Measurements from ENCODE around the gene CSPG5.

The CSPG5 gene

DNA sequence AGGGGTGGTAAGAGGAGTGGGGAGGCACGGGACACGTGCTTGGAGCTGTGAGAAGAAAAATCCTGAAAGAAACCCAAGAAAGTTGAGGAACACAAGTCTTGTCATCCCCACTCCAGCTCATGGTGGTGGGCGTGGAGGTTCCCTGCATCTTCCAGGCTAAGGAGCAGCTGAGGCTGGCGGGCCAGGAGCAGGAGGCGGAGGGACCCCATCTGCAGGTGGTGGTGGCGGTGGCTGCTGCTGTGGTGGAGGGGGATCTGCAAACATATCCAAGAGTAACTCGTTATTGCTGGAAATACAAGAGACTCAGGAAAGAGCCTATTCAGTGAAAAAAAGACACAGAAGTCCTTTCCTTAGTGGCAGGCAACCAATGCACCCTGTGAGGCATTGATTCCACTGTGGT lies 9.4 kb upstream of the CSPG5 start:
- DNase-seq (no peak), ATAC-seq (no peak)

GRCh38 chr3:47586746-47587145 lies 8.1 kb upstream of the CSPG5 start:
- DNase-seq (no peak), ATAC-seq (no peak)

DNA sequence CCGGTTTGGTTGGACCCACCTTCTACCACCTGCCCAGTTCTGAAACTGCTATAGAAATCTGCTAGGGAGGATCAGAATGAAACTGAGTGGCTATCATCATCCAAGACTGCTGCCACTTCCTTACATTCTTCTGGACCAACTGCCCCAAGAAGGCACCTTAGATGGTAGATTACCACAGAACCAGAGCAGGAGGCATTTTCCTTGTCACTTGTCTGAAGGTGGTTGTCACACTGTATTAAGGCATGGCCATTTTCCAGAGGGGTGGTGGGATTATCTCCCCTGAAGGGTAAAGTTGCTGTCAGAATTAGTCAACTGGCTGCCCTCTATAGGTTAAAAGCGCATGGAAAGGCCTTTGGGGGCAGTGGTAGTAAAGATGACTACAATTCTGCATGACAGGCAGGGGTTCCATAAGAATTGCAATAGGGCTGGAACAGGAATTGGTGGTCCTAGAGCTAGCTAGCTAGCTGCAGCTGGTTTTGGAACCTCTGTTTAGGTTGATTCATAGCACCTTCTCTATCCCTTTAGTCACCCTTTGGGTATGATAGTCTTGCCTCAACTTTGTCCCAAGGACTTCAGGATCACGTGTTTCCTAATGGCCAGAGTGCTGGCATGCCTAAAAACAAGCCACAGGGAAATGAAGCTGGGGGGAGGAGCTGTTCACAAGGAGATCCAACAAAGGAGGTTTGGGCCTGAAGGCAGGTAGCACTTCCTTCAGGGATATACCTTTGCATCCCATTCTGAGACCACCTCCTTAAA lies 4.8 kb upstream of the CSPG5 start:
- ATAC-seq (no peak), DNase-seq (no peak)

GRCh38 chr3:47581835-47582234 lies 3.2 kb upstream of the CSPG5 start:
- no peak for ATAC-seq

GRCh38 chr3:47581422-47581821 lies 2.8 kb upstream of the CSPG5 start:
- ATAC-seq (no peak), DNase-seq (no peak)

More at GRCh38 chr3:47581835-47582234, 3.2 kb upstream of the CSPG5 start:
- no peak for DNase-seq

DNA sequence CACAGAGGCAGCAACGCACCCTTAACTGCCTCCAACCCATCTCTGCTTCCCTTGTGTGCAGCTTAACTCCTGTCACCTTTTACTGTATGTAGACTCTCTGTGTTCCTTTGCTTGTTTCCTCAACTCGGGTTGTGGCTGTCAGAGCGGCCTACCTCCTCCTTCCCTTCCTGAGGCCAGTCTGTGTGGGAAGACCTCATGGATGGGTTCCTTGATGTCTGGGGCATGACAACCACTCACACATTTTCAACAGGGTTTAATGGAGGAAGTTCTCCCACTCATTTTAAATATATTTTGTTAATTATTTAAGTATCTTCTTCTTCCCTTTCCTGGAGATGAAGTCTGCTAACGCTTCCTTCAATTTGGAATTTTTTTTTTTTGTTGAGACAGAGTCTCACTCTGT lies 1.8 kb upstream of the CSPG5 start:
- DNase-seq (no peak), ATAC-seq (no peak)

DNA sequence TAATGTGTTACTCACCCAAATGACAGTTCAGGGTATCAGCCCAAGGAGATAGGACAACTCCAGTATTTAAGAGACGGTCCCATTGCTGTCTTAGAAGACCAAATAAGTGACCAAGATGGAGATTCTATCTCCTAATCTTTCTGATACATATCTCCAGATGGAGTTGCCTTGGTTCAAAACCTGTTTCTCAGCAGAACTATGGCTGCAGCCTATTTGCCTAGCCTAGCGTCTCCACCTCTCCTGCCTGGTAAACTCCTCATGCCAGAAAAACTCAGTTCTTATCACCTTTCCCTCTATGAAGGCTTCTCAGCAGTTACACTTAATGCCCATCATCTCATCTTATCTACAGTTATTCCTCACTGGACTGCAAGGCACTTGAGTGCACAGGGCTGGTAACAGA lies 1.2 kb upstream of the CSPG5 start:
- ATAC-seq: no peak
- no peak for DNase-seq

DNA sequence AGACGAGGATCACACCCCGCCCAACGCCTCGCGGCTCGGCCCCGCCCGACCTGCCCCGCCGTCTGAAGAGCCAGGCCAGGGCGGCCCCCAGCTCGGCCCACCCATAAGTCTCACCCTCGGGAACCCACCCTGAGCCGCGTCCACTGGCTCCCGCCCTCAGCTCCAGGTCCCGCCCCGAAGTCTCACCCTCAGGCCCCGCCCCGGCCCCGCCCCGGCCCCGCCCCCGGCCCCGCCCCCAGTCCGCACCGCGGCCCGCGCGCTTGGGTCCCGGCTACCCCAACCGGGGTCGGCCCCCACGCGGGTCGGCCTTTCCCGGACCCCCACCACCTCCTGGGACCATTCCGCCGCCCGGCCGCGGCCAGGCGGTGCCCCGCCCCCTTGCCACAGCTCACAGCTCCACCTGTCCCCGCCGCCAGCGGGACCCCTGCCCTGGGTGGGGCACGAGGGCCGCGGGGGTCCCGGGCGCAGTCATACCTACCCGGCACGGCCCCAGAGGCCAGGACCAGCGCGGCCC lies 489 bp downstream of the CSPG5 start:
- ATAC-seq (peak; percentile 70), DNase-seq (peak; percentile 50)

DNA sequence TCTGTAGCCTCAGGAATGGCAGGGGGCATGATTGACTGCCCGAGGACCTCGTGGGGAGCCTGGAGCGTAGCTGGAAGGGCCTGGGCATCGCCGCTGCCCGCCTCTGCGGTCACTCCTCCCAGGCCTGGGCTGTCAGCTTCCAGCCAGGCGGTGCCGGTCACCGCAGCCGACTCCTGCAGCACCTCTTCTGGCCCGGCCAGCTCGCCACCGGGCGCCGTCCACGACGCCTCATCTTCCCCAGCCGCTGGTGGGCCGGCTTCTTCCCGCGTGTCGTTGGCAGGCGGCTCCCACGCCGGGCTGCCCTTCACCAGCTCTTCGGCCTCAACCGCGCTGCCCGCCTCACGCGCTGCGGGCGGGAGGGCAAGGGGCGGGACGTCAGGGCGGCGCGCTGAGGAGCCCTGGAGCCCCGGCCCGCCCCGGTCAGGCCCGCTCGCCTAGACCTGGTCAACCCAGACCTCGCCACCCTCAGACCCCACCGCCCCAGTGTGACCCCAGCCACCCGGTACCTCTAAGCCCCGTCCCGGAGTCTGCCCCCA lies 1.0 kb downstream of the CSPG5 start:
- no peak for DNase-seq
- peak; percentile 19 for ATAC-seq

- DNase-seq (no peak), ATAC-seq (no peak)
Measured at GRCh38 chr3:47573190-47574172, 5.2 kb downstream of the CSPG5 start.

- DNase-seq: no peak
- no peak for ATAC-seq
Measured at GRCh38 chr3:47571391-47572175, 7.1 kb downstream of the CSPG5 start.

DNA sequence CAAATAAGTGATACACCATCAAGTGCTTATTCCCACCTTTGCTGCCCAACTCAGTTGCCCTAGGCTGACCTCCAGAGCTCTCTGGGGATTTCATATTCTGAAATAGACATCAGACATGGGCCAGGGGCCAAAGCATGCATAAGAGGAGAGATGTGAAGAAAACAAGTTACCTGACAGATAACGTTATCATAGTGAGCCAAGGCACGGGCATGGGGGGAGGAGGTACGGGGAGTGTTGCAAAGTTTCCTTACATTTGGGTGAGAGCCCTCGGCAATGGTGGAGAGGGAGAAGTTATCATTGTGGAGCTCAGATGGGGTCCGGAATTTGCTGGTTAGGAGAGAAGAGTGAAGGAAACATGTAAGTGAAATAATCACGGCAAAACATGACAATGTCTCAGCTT lies 9.8 kb downstream of the CSPG5 start:
- DNase-seq (no peak), ATAC-seq (no peak)

DNA sequence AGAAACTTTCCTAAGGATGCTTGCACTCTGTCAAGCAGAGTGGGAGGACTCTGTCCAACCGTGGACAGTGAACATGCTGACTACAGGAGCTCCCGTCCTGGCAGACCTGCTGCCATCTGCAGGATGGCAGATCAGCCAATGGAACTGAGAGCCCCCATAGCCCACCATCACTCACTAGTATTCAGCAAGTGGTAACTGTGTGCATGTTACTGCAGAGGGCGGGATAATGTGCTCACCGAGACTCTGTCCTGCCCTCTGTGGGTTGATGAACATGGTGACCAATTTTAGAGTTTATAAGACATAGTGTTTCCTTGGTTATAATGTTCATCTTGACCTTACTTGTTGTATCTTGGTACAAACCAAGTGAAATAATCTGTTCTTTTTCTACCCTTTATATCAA lies 11.5 kb downstream of the CSPG5 start:
- DNase-seq: no peak
- ATAC-seq: no peak

GRCh38 chr3:47566667-47567066 lies 12.0 kb downstream of the CSPG5 start:
- ATAC-seq: no peak
- DNase-seq: no peak

GRCh38 chr3:47565734-47566550 lies 12.7 kb downstream of the CSPG5 start:
- ATAC-seq (no peak), DNase-seq (no peak)

DNA sequence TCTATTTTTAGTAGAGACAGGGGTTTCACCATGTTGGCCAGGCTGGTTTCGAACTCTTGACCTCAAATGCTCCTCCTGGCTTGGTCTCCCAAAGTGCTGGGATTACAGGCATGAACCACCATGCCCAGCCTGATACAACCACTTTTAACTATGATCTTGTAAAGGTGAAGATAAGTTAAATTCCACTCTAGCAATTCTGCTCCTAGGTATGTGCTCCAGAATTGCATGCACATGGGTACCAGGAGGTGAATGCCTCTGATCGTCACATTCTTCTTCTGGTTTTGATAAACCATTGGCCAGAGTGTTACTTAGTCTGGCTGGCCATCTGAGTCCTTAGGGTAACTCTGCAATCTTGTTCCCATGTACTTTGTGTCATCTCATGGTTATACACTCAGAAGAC lies 22.3 kb downstream of the CSPG5 start:
- DNase-seq (no peak), ATAC-seq (no peak)

GRCh38 chr3:47554335-47554734 lies 24.3 kb downstream of the CSPG5 start:
- DNase-seq (no peak), ATAC-seq (no peak)

- no peak for ATAC-seq
Measured at GRCh38 chr3:47553407-47553806, 25.3 kb downstream of the CSPG5 start.

GRCh38 chr3:47542471-47543173 lies 36.0 kb downstream of the CSPG5 start:
- ATAC-seq: no peak
- no peak for DNase-seq

More at GRCh38 chr3:47553407-47553806, 25.3 kb downstream of the CSPG5 start:
- DNase-seq: no peak

GRCh38 chr3:47541583-47542108 lies 37.0 kb downstream of the CSPG5 start:
- peak; percentile 16 for ATAC-seq
- no peak for DNase-seq
